Measurements from ENCODE around the gene CNTN4. TPM values are rescaled to one million over a fixed set of nuclear protein-coding genes. Genes with fewer than 3 reads are reported as not detected.

CNTN4 gene
- total and polyA plus RNA-seq, 4 donors = 1.5 to 30.7 (median 5.7) TPM

DNA sequence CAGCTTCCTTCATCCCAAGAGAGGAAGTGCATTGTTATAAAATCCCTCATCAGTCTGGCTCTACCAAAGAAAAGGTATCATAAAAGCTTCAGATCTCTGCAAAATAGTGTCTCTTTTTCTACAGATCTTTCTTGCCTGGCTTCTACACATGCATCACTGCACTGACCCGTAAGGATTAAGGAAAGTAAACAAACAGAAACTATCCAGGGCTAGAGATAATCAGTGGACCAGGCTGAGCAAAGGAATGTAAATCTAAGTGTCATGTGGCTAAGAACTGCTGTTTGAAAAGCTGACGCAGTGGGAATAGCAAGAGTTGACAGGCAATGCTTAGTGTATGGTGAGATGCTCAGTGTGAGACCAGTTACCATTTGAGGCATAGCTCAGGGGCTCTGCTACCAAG lies 671.8 kb downstream of the CNTN4 start:
- Histone ChIP-seq H3K36me3 (ENCODE audit: control insufficient read depth in 4 of 4, insufficient read depth in 4 of 4, low read length in 4 of 4) (no peaks in the 10 kb centered on the region), H3K27ac (ENCODE audit: low read depth in 1 of 2, low read length in 1 of 2) (no peak overlapping the region), H3K4me1 (ENCODE audit: control insufficient read depth in 5 of 5, insufficient read depth in 5 of 5, low read length in 5 of 5) (peaks cover 0 to 9% (median 0%) of the 10 kb centered on the region in 5 donors), H3K27me3 (ENCODE audit: control insufficient read depth in 3 of 3, insufficient read depth in 3 of 3, low read length in 2 of 3) (no peaks in the 10 kb centered on the region), H3K4me3 (no peak overlapping the region), H3K9ac (ENCODE audit: insufficient read depth in 1 of 2, low read length in 2 of 2) (no peak overlapping the region), H3K9me3 (ENCODE audit: control insufficient read depth in 4 of 4, insufficient read depth in 3 of 4, low read length in 3 of 4) (no peaks in the 10 kb centered on the region)
- WGBS, 2 donors = 46 to 61% methylated on average over 2 of the region's 2 CpGs
- ATAC-seq (ENCODE audit: insufficient read depth, low FRiP score) (no peak), DNase-seq (peak; percentile 47 to 72 (median 71))
- TF ChIP-seq, protein P1, sequence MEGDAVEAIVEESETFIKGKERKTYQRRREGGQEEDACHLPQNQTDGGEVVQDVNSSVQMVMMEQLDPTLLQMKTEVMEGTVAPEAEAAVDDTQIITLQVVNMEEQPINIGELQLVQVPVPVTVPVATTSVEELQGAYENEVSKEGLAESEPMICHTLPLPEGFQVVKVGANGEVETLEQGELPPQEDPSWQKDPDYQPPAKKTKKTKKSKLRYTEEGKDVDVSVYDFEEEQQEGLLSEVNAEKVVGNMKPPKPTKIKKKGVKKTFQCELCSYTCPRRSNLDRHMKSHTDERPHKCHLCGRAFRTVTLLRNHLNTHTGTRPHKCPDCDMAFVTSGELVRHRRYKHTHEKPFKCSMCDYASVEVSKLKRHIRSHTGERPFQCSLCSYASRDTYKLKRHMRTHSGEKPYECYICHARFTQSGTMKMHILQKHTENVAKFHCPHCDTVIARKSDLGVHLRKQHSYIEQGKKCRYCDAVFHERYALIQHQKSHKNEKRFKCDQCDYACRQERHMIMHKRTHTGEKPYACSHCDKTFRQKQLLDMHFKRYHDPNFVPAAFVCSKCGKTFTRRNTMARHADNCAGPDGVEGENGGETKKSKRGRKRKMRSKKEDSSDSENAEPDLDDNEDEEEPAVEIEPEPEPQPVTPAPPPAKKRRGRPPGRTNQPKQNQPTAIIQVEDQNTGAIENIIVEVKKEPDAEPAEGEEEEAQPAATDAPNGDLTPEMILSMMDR (IDR thresholded peaks at IDR 0.05; ENCODE audit: control extremely low read depth, extremely low read depth) = no peak

DNA sequence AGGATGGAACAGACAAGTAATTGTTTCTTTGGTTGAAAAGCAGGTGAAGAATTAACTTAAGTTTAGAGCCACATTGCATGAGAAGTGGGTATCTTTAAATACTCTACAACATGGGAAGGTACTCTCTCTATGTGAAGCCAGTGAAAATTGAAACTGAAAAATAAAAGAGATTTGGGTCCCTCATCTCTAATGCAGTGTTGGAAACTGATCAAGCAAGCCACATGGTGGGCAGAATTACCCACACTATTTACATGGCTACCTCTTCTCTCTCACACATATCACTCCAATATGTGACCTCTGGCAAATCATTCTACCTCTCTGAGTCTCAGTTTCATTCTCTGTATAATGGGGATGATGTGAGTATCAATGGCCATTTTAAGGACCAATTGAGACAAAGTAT lies 672.5 kb downstream of the CNTN4 start:
- H3K9me3 ChIP-seq (ENCODE audit: control insufficient read depth in 4 of 4, insufficient read depth in 3 of 4, low read length in 3 of 4) = no peaks in the 10 kb centered on the region
- TF ChIP-seq, protein P1 (IDR thresholded peaks at IDR 0.05; ENCODE audit: control extremely low read depth, extremely low read depth) = no peak
- no peak overlapping the region for H3K9ac ChIP-seq (ENCODE audit: insufficient read depth in 1 of 2, low read length in 2 of 2)
- H3K4me3 ChIP-seq = no peak overlapping the region
- DNase-seq = no peak
- peaks cover 0 to 9% (median 0%) of the 10 kb centered on the region in 5 donors for H3K4me1 ChIP-seq (ENCODE audit: control insufficient read depth in 5 of 5, insufficient read depth in 5 of 5, low read length in 5 of 5)
- no peaks in the 10 kb centered on the region for H3K36me3 ChIP-seq (ENCODE audit: control insufficient read depth in 4 of 4, insufficient read depth in 4 of 4, low read length in 4 of 4)
- no peak overlapping the region for H3K27ac ChIP-seq (ENCODE audit: low read depth in 1 of 2, low read length in 1 of 2)
- no peak for ATAC-seq (ENCODE audit: insufficient read depth, low FRiP score)
- H3K27me3 ChIP-seq (ENCODE audit: control insufficient read depth in 3 of 3, insufficient read depth in 3 of 3, low read length in 2 of 3) = no peaks in the 10 kb centered on the region

GRCh38 chr3:2771741-2772140 lies 673.1 kb downstream of the CNTN4 start:
- no peak for ATAC-seq (ENCODE audit: insufficient read depth, low FRiP score)
- no peak overlapping the region for H3K27ac ChIP-seq (ENCODE audit: low read depth in 1 of 2, low read length in 1 of 2)
- H3K4me3 ChIP-seq = no peak overlapping the region
- H3K27me3 ChIP-seq (ENCODE audit: control insufficient read depth in 3 of 3, insufficient read depth in 3 of 3, low read length in 2 of 3) = no peaks in the 10 kb centered on the region
- DNase-seq = no peak
- H3K9ac ChIP-seq (ENCODE audit: insufficient read depth in 1 of 2, low read length in 2 of 2) = no peak overlapping the region
- TF ChIP-seq, protein P1 (IDR thresholded peaks at IDR 0.05; ENCODE audit: control extremely low read depth, extremely low read depth) = no peak
- H3K4me1 ChIP-seq (ENCODE audit: control insufficient read depth in 5 of 5, insufficient read depth in 5 of 5, low read length in 5 of 5) = peaks cover 0 to 9% (median 0%) of the 10 kb centered on the region in 5 donors
- WGBS, 2 donors = 71 to 82% methylated on average over 5 of the region's 5 CpGs
- no peaks in the 10 kb centered on the region for H3K9me3 ChIP-seq (ENCODE audit: control insufficient read depth in 4 of 4, insufficient read depth in 3 of 4, low read length in 3 of 4)
- H3K36me3 ChIP-seq (ENCODE audit: control insufficient read depth in 4 of 4, insufficient read depth in 4 of 4, low read length in 4 of 4) = no peaks in the 10 kb centered on the region

DNA sequence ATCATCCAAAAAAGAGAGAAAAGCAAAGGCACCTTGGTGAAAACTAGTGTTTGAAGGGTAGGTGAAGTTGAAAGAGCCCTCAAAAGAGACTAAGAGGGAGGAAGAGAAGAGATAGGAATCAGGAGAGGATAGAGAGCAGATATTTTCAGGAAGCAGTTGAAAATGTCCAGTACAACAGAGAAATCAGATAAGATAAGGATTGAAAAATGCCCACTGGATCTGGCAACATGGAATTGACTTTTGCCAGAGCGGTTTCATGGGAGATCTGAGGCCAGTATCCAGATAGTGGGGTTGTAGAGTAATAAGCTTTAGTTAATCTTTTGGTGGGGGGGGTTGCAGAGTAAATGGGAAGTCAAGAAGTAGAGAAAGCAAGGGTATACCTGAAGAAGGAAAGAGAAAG lies 674.1 kb downstream of the CNTN4 start:
- TF ChIP-seq, protein P1 (IDR thresholded peaks at IDR 0.05; ENCODE audit: control extremely low read depth, extremely low read depth) = no peak
- no peak overlapping the region for H3K27ac ChIP-seq (ENCODE audit: low read depth in 1 of 2, low read length in 1 of 2)
- no peaks in the 10 kb centered on the region for H3K36me3 ChIP-seq (ENCODE audit: control insufficient read depth in 4 of 4, insufficient read depth in 4 of 4, low read length in 4 of 4)
- no peak for DNase-seq
- no peak overlapping the region for H3K9ac ChIP-seq (ENCODE audit: insufficient read depth in 1 of 2, low read length in 2 of 2)
- 73 to 78% methylated on average over 1 of the region's 1 CpG for WGBS, 2 donors
- H3K4me3 ChIP-seq = no peak overlapping the region
- H3K4me1 ChIP-seq (ENCODE audit: control insufficient read depth in 5 of 5, insufficient read depth in 5 of 5, low read length in 5 of 5) = peaks cover 0 to 9% (median 0%) of the 10 kb centered on the region in 5 donors
- no peak for ATAC-seq (ENCODE audit: insufficient read depth, low FRiP score)
- H3K9me3 ChIP-seq (ENCODE audit: control insufficient read depth in 4 of 4, insufficient read depth in 3 of 4, low read length in 3 of 4) = no peaks in the 10 kb centered on the region
- H3K27me3 ChIP-seq (ENCODE audit: control insufficient read depth in 3 of 3, insufficient read depth in 3 of 3, low read length in 2 of 3) = no peaks in the 10 kb centered on the region
